ENCODE results near the gene KDM4B. TPM values are rescaled to one million over a fixed set of nuclear protein-coding genes. Genes with fewer than 3 reads are reported as not detected.
"Not testable (repeated sequence)": the region's sequence is repeated elsewhere in the genome, so short reads cannot be mapped to it uniquely, and the experiment has no call there.

The KDM4B gene
- total and polyA plus RNA-seq, 2 donors (not counting 1 experiment from before 2014, with no cell fraction given) = 75.5 to 205 TPM

DNA sequence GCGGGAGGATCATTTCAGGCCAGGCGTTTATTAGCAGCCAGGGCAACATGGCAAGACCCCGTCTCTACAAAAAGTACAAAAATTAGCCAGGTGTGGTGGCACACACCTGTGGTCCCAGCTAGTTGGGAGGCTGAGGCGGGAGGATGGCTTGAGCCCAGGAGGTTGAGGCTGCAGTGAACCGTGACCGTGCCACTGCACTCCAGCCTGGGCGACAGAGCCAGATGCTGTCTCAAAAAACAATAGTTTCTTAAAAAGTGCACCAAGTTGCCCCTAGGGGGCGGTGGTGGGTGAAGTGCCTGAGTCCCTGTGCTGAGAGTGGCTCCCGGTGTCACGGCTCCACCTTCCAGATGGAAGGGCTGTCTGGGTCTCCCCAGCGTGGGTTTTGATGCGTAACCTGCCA, 60.7 kb downstream of the KDM4B start:
- intact Hi-C loops (cut with micrococcal nuclease); H3K27me3 Mint-ChIP-seq; H3K4me3 ChIP-seq (ENCODE audit: control extremely low read depth in 1 of 5, extremely low read depth in 1 of 5, insufficient read depth in 1 of 5, low read depth in 2 of 5, low read length in 4 of 5); H3K9me3 Mint-ChIP-seq (ENCODE audit: insufficient read depth); H3K9ac ChIP-seq (ENCODE audit: low read length); H3K27me3 ChIP-seq (replicated peaks in 1 of 4; ENCODE audit: control extremely low read depth in 1 of 4, control insufficient read depth in 3 of 4, insufficient read depth in 4 of 4, low read length in 3 of 4); H3K4me1 ChIP-seq (ENCODE audit: control insufficient read depth in 2 of 2, insufficient read depth in 2 of 2, low read length in 2 of 2); H3K27ac Mint-ChIP-seq; H3K4me2 ChIP-seq (replicated peaks; ENCODE audit: low read depth, low read length, poor library complexity, severe bottlenecking); H3K9me3 ChIP-seq (ENCODE audit: control extremely low read depth in 1 of 3, control insufficient read depth in 2 of 3, insufficient read depth in 1 of 3, low read length in 2 of 3); H3K27ac ChIP-seq (ENCODE audit: low read length in 2 of 2); H2AFZ ChIP-seq (ENCODE audit: insufficient read depth, low read depth, low read length, poor library complexity, severe bottlenecking); H3K4me3 Mint-ChIP-seq: not testable (repeated sequence)
- peak; percentile 60 for TF ChIP-seq CTCF (IDR thresholded peaks at IDR 0.05)
- peaks cover 56% of the 10 kb centered on the region for H3K79me2 ChIP-seq (ENCODE audit: control insufficient read depth, insufficient read depth, low read length)
- ATAC-seq (ENCODE audit: low read depth) (peak; percentile 8), DNase-seq (peak; percentile 69)
- WGBS (ENCODE audit: insufficient coverage) = 60% methylated on average over 9 of the region's 12 CpGs
- H3K4me1 Mint-ChIP-seq = peaks cover 18% of the 10 kb centered on the region
- ChIA-PET CTCF (interaction anchor here (0.6 to 9.4 kb wide), 7 partner anchors 27 to 480 kb away, joined by 4 to 180 read pairs (median 29); partner anchors contain the start of gene PLIN3), POLR2A (interaction anchor here (0.6 kb wide), 1 partner anchor 263 kb away, joined by 3 read pairs; no protein-coding TSS in a partner anchor)
- peaks cover 0 to 10% of the 10 kb centered on the region in 2 experiments for H3K36me3 ChIP-seq (replicated peaks in 1 of 2; ENCODE audit: control extremely low read depth in 1 of 2, control insufficient read depth in 1 of 2, extremely low read depth in 1 of 2, insufficient read depth in 2 of 2, low read length in 1 of 2)
- H4K20me1 ChIP-seq (ENCODE audit: control insufficient read depth, insufficient read depth, low read length, poor library complexity, severe bottlenecking) = peaks cover 60% of the 10 kb centered on the region

DNA sequence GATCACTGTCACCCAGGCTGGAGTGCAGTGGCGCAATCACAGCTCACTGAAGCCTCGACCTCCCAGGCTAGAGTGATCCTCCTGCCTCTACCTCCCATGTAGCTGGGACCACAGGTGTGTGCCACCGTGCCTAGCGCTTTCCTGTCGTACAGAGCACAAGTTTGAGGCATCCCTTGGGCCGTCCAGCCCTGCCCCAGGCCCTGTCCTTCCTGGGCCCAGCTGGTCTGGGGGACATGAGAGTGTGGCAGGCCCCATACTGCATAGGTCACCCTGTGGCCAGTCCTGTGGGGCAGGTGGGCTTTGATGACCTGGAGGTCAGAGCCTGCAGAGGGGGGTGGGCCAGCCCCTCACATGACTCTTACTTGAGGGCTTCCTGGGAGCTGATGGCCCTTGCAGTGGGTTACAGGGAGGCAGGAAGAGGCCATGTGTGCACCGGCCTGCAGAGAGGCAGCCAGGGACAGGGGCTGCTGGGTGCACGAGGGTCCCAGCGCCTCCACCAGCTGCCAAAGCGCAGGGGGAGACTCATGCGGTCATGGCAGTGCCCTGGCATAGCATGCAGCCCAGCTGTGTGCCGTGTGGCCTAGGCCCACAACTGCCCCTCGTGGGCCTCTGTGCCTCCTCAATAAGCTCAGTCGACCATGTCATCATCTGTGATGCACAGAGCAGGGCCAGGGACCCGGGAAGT, 61.4 kb downstream of the KDM4B start:
- H3K4me1 ChIP-seq (ENCODE audit: control insufficient read depth in 2 of 2, insufficient read depth in 2 of 2, low read length in 2 of 2) = peaks cover 0 to 9% of the 10 kb centered on the region in 2 donors
- no peak overlapping the region for H3K27ac ChIP-seq (ENCODE audit: low read length in 2 of 2)
- TF ChIP-seq CTCF (IDR thresholded peaks at IDR 0.05) (no peak), EZH2 (IDR thresholded peaks at IDR 0.05; ENCODE audit: borderline replicate concordance, insufficient read depth, low read depth, low read length, poor library complexity, severe bottlenecking) (no peak)
- Mint-ChIP-seq H3K27ac (peak overlapping the region; percentile 59), H3K9me3 (ENCODE audit: insufficient read depth) (no peaks in the 10 kb centered on the region), H3K4me3 (no peak overlapping the region), H3K27me3 (no peaks in the 10 kb centered on the region), H3K4me1 (peaks cover 18% of the 10 kb centered on the region)
- H3K4me3 ChIP-seq (ENCODE audit: control extremely low read depth in 1 of 5, extremely low read depth in 1 of 5, insufficient read depth in 1 of 5, low read depth in 2 of 5, low read length in 4 of 5) = no peak overlapping the region
- 84% methylated on average over 12 of the region's 15 CpGs for WGBS (ENCODE audit: insufficient coverage)
- peaks cover 50% of the 10 kb centered on the region for H3K79me2 ChIP-seq (ENCODE audit: control insufficient read depth, insufficient read depth, low read length)
- POLR2A ChIA-PET = interaction anchor here (0.6 kb wide), 1 partner anchor 66 kb away, joined by 9 read pairs; no protein-coding TSS in a partner anchor
- no peaks in the 10 kb centered on the region for H3K27me3 ChIP-seq (replicated peaks in 1 of 4; ENCODE audit: control extremely low read depth in 1 of 4, control insufficient read depth in 3 of 4, insufficient read depth in 4 of 4, low read length in 3 of 4)
- DNase-seq = no peak
- ATAC-seq (ENCODE audit: low read depth) = no peak
- CTCF ChIA-PET = interaction anchor here (1.2 to 9.4 kb wide), 17 partner anchors 23 to 239 kb away, joined by 4 to 180 read pairs (median 9); partner anchors contain the start of genes FEM1A and PLIN3
- peaks cover 0 to 5% (median 0%) of the 10 kb centered on the region in 3 donors for H3K9me3 ChIP-seq (ENCODE audit: control extremely low read depth in 1 of 3, control insufficient read depth in 2 of 3, insufficient read depth in 1 of 3, low read length in 2 of 3)
- intact Hi-C loops (cut with micrococcal nuclease) = loop anchor here (5.0 kb wide), 1 partner anchor 298 kb away; no protein-coding TSS in a partner anchor
- H2AFZ ChIP-seq (ENCODE audit: insufficient read depth, low read depth, low read length, poor library complexity, severe bottlenecking) = no peak overlapping the region
- peaks cover 0 to 10% of the 10 kb centered on the region in 2 experiments for H3K36me3 ChIP-seq (replicated peaks in 1 of 2; ENCODE audit: control extremely low read depth in 1 of 2, control insufficient read depth in 1 of 2, extremely low read depth in 1 of 2, insufficient read depth in 2 of 2, low read length in 1 of 2)
- no peak overlapping the region for H3K4me2 ChIP-seq (replicated peaks; ENCODE audit: low read depth, low read length, poor library complexity, severe bottlenecking)
- no peak overlapping the region for H3K9ac ChIP-seq (ENCODE audit: low read length)
- peaks cover 54% of the 10 kb centered on the region for H4K20me1 ChIP-seq (ENCODE audit: control insufficient read depth, insufficient read depth, low read length, poor library complexity, severe bottlenecking)

Measured in B cell (primary cell).